MM.1S (cell line): ENCODE measurements around the gene CHCHD4.

Source experiments
- DNase-seq: peaks from one replicate; pipeline ENCODE4 v3.0.0-alpha.2; 2015
- H2AFZ ChIP-seq: fragments of 300-600 bp; sonication (generic); 2 replicates; pipeline ENCODE4 v1.6.0; 2016; ENCODE audit warnings: antibody characterized with exemption, low read length
- H3F3A ChIP-seq: fragments of 300-600 bp; sonication (generic); 2 replicates; pipeline ENCODE4 v1.6.1; 2016; ENCODE audit warnings: mild to moderate bottlenecking, antibody characterized with exemption, low read length, moderate library complexity, mixed read lengths; ENCODE audit not compliant: insufficient read depth
- H3K27ac ChIP-seq: fragments of 300-600 bp; sonication (generic); 2 replicates; pipeline ENCODE4 v1.5.1; 2016; ENCODE audit warnings: mild to moderate bottlenecking, low read length
- H3K27me3 ChIP-seq: fragments of 300-600 bp; sonication (generic); replicated peaks from 2 replicates; pipeline ENCODE4 v1.6.0; 2016; ENCODE audit warnings: low read length; ENCODE audit not compliant: insufficient read depth
- H3K36me3 ChIP-seq: fragments of 300-600 bp; sonication (generic); replicated peaks from 2 replicates; pipeline ENCODE4 v1.6.1; 2016; ENCODE audit warnings: mild to moderate bottlenecking, low read length, mixed read lengths; ENCODE audit not compliant: insufficient read depth
- H3K4me1 ChIP-seq: fragments of 300-600 bp; sonication (generic); 2 replicates; pipeline ENCODE4 v1.6.1; 2016; ENCODE audit warnings: low read length, mixed read lengths
- H3K4me2 ChIP-seq: fragments of 300-600 bp; sonication (generic); 2 replicates; pipeline ENCODE4 v1.6.0; 2016; ENCODE audit warnings: low read depth, low read length
- H3K4me3 ChIP-seq: fragments of 300-600 bp; sonication (generic); 2 replicates; pipeline ENCODE4 v1.5.1; 2016; ENCODE audit warnings: low read length, mixed read lengths
- H3K79me2 ChIP-seq: fragments of 300-600 bp; sonication (generic); 2 replicates; pipeline ENCODE4 v1.6.1; 2016; ENCODE audit warnings: mixed run types, low read length, mixed read lengths
- H3K9ac ChIP-seq: fragments of 300-600 bp; sonication (generic); 2 replicates; pipeline ENCODE4 v1.6.1; 2016; ENCODE audit warnings: low read length, mixed read lengths
- H3K9me2 ChIP-seq: fragments of 300-600 bp; sonication (generic); replicated peaks from 2 replicates; pipeline ENCODE4 v1.6.1; 2016; ENCODE audit warnings: mild to moderate bottlenecking, low read length, mixed read lengths; ENCODE audit not compliant: insufficient read depth
- H3K9me3 ChIP-seq: fragments of 300-600 bp; sonication (generic); replicated peaks from 2 replicates; pipeline ENCODE4 v1.6.1; 2016; ENCODE audit warnings: mild to moderate bottlenecking, low read length, mixed read lengths; ENCODE audit not compliant: insufficient read depth
- H4K20me1 ChIP-seq: fragments of 300-600 bp; sonication (generic); 2 replicates; pipeline ENCODE4 v1.6.1; 2016; ENCODE audit warnings: mild to moderate bottlenecking, low read length, moderate library complexity, mixed read lengths; ENCODE audit not compliant: insufficient read depth
- EZH2 ChIP-seq: fragments of 300-600 bp; sonication (generic); optimal IDR thresholded peaks from 2 replicates; pipeline ENCODE3; 2017; ENCODE audit warnings: low read depth, mild to moderate bottlenecking, antibody characterized with exemption, low read length, mixed read lengths
- EZH2phosphoT487 ChIP-seq: fragments of 300-600 bp; sonication (generic); IDR thresholded peaks from 2 replicates; pipeline ENCODE4 v1.6.1; 2018; ENCODE audit warnings: antibody characterized with exemption, low read length
- TF ChIP-seq, protein P1 (sequence below): fragments of 300-600 bp; sonication (generic); IDR thresholded peaks from 2 replicates; pipeline ENCODE4 v1.5.1; 2016; ENCODE audit warnings: antibody characterized with exemption, low read length, mixed read lengths

The CHCHD4 gene

DNA sequence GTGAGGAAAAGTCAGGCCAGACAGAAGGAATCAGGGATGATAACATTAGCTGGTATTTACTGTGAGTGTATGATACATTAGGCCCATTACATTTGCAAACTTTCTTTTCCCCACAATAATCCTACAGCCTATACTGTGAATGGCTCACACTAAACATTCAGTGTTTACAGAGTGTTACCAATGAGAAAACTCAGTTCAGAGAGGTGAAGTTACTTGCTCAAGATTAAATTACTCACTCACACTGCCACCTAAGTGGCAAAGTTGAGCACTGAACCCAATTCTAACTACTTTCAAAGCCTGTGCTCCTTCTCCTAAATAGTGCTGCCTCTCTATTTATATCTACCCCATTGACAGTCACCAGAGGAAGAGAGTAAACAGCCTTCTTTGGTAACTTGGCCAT lies 45.2 kb upstream of the CHCHD4 start:
- Histone ChIP-seq H3K9ac (no peak overlapping the region), H3K27ac (no peak overlapping the region), H3K9me2 (no peaks in the 10 kb centered on the region), H2AFZ (no peak overlapping the region), H3K4me3 (no peak overlapping the region), H3K79me2 (peaks cover 13% of the 10 kb centered on the region), H3K36me3 (peaks cover 4% of the 10 kb centered on the region; the same call in 1 of the 2 replicates), H3K4me2 (no peak overlapping the region), H3F3A (no peaks in the 10 kb centered on the region), H3K9me3 (no peaks in the 10 kb centered on the region), H3K27me3 (no peaks in the 10 kb centered on the region), H3K4me1 (peaks cover under 1% of the 10 kb centered on the region; the same call in 1 of the 2 replicates), H4K20me1 (no peaks in the 10 kb centered on the region)
- TF ChIP-seq EZH2phosphoT487 (no peak), EZH2 (no peak)
- TF ChIP-seq, protein P1, sequence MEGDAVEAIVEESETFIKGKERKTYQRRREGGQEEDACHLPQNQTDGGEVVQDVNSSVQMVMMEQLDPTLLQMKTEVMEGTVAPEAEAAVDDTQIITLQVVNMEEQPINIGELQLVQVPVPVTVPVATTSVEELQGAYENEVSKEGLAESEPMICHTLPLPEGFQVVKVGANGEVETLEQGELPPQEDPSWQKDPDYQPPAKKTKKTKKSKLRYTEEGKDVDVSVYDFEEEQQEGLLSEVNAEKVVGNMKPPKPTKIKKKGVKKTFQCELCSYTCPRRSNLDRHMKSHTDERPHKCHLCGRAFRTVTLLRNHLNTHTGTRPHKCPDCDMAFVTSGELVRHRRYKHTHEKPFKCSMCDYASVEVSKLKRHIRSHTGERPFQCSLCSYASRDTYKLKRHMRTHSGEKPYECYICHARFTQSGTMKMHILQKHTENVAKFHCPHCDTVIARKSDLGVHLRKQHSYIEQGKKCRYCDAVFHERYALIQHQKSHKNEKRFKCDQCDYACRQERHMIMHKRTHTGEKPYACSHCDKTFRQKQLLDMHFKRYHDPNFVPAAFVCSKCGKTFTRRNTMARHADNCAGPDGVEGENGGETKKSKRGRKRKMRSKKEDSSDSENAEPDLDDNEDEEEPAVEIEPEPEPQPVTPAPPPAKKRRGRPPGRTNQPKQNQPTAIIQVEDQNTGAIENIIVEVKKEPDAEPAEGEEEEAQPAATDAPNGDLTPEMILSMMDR: no peak
- DNase-seq: no peak

- H3K4me3 ChIP-seq: no peak overlapping the region
- H3F3A ChIP-seq: no peaks in the 10 kb centered on the region
- no peak overlapping the region for H3K27ac ChIP-seq
- peaks cover 8% of the 10 kb centered on the region for H3K79me2 ChIP-seq
- DNase-seq: no peak
- H3K4me1 ChIP-seq: no peaks in the 10 kb centered on the region
- no peaks in the 10 kb centered on the region for H3K9me3 ChIP-seq
- H3K27me3 ChIP-seq: no peaks in the 10 kb centered on the region
- TF ChIP-seq EZH2phosphoT487 (no peak), EZH2 (no peak)
- TF ChIP-seq, protein P1: no peak
- H2AFZ ChIP-seq: no peak overlapping the region
- H3K9me2 ChIP-seq: no peaks in the 10 kb centered on the region
- H4K20me1 ChIP-seq: no peaks in the 10 kb centered on the region
- no peak overlapping the region for H3K4me2 ChIP-seq
- H3K36me3 ChIP-seq: peaks cover 4% of the 10 kb centered on the region; the same call in 1 of the 2 replicates
- H3K9ac ChIP-seq: no peak overlapping the region
Measured at GRCh38 chr3:14169435-14169834, 44.8 kb upstream of the CHCHD4 start.

DNA sequence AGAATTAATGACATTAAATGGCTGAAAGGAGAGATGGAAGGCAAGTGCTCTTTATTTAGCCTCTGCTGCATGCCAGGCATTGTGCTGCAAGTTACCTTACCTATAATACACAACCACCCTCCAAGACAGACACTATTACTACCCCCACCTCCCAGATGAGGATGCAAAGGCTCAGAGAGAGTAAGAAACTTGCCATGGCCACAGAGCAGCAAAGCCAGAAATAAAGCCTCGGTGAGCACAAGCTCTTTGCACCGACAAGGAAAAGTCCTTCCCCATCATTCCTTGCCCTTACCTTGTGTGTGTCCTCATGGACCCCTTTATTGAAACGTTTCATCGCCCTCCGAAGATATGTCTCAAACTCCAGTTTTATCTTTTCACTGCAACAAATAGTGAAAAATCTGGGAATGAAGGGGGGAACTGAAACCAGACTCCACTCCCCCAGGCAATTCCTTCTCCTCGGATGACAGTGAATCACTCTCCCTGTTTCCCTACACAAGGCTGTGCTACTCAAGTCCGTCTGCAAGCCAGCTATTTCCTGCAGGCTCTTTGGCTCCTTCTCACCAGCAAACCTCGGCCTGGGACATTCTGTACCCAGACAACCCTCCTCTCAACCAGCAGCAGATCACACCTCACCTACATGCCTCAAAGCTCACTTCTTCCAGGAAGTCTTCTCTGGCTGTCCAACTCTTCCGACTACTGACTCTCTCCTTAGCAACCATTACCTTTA lies 42.4 kb upstream of the CHCHD4 start:
- TF ChIP-seq, protein P1: no peak
- TF ChIP-seq EZH2phosphoT487 (no peak), EZH2 (no peak)
- no peaks in the 10 kb centered on the region for H3K4me1 ChIP-seq
- H3K27ac ChIP-seq: no peak overlapping the region
- H3K9me2 ChIP-seq: no peaks in the 10 kb centered on the region
- no peaks in the 10 kb centered on the region for H4K20me1 ChIP-seq
- no peak overlapping the region for H3K4me2 ChIP-seq
- H3K9me3 ChIP-seq: no peaks in the 10 kb centered on the region
- no peaks in the 10 kb centered on the region for H3F3A ChIP-seq
- H3K36me3 ChIP-seq: peaks cover 4% of the 10 kb centered on the region; the same call in 1 of the 2 replicates
- H3K9ac ChIP-seq: no peak overlapping the region
- no peak overlapping the region for H2AFZ ChIP-seq
- H3K79me2 ChIP-seq: no peaks in the 10 kb centered on the region
- no peak for DNase-seq
- no peak overlapping the region for H3K4me3 ChIP-seq
- H3K27me3 ChIP-seq: no peaks in the 10 kb centered on the region
